GM18873 (cell line): Measurements from ENCODE around the gene CORO2B.

ENCODE experiments used
- ATAC-seq: cut with Tn5 transposase; IDR thresholded peaks from one replicate; pipeline ENCODE4 v1.9.1; 2021; ENCODE audit warnings: mild to moderate bottlenecking, moderate library complexity, moderate number of reproducible peaks; ENCODE audit not compliant: unreplicated experiment, low FRiP score

The CORO2B gene

DNA sequence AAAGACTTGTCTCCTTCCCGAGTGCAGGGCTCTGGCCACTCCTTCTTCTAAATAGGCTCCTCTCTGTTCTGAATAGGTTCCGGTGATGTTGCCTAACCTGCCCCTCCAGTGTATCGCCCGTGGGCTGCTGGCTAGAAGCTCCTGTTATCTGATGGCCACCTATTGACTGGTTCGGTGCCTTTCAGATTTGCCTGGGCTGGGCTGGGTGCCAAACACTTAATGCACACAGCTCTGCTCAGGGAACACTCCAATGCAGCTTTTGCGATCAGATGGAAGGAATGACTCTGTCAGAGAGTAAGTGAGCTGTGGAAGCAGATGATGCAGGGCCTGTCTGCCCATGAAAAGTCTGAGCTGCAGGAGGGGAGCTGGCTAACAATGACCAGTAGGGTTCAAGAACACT, 112.9 kb downstream of the CORO2B start:
- no peak for ATAC-seq

DNA sequence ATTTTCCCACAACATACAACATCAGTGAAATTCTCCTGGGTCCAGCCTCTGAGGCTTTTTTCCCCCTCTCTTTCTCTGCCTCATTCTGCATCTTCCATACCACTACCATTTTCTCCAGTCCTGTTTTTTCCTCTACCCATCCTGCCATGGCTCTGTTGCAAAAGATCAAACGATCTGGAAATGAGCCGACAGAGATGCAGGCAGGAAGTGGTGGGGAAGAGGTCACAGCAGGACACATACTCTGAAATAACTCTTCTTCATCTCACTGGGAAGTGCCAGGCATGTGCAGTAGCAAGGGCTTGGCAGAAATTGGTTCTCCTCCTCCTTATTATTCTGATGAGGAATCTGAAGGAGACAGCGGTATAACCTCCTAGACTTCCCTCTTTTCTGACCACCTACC, 114.3 kb downstream of the CORO2B start:
- ATAC-seq = no peak

DNA sequence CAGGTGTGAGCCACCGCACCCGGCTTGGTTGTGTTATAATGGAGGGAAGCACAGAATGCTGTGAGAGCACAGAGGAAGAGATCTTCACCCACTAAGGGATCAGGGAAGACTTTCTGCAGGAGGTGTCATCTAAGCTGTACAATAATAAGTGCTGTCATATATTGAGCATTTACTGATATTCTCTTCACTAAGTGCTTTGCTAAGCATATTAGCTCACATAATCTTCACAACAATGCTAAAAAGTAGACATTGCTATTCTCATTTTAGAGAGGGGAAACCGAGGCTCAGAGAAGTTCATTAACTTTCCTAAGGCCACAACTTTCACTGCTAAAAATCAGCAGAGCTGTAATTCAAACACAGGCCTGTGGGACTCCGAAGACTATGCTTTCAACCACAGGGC, 115.3 kb downstream of the CORO2B start:
- no peak for ATAC-seq

- ATAC-seq = no peak
Measured at GRCh38 chr15:68695061-68695595, 116.3 kb downstream of the CORO2B start.

DNA sequence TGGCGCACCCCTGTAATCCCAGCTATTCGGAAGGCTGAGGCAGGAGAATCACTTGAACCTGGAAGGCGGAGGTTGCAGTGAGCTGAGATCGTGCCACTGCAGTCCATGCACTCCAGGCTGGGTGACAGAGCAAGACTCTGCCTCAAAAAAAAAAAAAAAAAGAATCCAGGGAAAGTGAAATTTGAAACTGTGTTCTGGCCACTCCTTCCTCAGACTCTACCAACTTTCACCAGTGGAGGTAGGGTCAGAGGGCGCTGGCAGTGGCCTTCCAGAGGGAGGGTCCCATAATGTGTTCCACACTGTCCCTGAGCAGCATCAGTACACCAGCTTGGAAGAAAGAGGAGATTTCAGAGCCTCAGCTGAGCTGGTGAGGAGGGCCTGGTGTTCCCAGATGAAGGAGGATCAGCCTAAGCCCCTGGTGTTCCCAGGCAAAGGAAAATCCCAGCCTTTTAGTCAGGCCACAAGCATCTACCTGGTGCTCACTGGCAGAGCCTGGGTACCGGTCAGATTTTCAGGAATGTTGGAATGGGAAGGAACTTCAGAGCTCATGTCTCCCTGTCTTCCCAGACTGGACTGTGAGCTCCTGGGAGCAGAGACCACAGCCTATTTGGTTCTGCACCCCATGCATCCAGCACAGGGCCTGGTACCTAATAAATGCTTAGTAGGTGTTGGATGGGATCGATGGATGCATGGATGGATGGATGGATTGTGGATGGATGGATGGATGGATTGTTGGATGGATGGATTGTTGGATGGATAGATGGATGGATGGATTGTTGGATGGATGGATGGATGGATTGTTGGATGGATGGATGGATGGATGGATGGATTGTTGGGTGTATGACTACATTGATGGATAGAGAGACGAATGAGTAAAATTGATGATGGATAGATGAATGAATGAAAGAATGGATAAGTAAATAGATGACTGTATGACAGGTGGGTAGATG, 117.9 kb downstream of the CORO2B start:
- ATAC-seq = no peak

DNA sequence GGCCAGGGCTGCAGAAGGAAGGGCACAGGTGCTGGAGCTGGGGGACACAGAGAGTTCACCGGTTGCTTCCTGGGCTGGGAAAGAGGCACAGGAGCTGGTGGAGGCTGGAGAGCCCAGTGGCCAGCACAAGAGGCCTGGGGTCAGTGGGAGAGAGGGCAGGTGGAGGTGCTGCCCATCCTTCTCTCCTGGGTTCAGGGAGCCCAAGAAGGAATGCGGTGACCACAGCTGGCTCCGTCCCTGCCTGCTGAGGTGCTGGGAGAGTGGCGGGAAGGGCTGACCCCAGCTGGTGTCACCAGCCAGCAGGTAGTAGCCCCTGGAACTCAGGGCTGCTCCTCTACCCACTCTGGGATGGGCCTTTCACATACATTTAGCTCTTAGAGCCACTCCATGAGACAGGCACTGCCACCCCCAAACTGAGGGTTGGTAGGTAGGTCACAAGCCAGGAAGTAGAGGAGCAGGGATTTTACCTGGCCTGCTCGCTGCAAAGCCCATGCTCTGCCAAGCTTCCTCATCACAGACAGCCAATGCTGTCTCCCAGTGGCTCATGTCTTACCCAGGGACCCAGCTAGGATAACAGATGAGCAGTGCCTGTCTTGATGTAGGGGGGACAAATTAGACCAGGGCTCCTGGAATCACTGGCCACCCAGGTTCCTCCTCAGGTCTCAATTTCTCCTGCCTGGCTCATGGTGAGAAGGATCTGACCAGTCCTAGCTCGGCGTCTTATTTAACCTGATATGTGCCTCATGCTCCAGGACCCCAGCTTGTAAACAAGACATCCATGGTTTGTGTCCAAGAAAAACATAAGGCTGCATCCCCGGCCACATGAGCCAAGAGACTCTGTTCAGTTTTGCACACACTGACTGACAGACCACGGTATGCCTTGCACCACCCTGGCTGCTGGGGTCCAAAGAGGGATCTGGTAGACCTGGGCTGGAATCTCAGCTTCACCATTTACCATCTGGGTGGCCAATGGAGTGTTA, 119.2 kb downstream of the CORO2B start:
- no peak for ATAC-seq

- no peak for ATAC-seq
Measured at GRCh38 chr15:68698708-68699107, 119.9 kb downstream of the CORO2B start.

DNA sequence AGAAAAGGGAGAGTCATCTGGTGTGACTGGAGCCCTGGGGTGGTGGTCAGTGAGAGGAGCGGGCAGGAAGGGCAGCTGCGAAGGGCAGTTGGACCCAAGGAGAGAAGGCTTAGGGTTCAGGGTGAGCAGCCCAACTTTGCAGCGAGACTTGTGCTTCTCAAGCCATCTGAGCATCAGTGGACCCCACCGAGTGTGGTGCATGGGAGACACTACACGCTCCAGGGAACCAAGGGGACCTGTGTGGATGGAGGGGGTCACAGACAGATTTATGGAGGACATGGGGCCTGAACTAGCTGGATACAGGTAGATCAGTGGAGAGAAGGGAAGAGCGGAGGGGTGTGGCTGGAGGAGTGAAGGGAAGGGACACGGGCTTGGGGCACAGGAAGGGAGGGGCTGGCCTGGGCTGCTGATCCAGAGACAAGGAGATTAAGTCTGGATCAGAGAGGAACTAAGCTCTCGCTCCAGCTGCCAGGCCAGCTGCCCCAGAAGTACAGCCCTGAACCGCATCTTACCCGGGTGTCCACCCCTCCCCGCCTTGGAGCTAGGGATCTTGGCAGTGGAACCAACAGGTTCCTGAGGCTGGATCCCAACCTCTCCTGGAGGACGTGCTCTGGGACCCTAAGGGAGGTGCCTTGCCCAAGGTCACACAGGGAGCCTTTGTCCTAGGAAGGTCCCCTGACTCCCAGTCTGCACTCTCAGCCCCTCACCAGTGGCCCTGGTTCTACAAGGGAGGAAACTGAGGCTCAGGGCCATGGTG, 120.5 kb downstream of the CORO2B start:
- no peak for ATAC-seq

- no peak for ATAC-seq
Measured at GRCh38 chr15:68699881-68700454, 121.2 kb downstream of the CORO2B start.

DNA sequence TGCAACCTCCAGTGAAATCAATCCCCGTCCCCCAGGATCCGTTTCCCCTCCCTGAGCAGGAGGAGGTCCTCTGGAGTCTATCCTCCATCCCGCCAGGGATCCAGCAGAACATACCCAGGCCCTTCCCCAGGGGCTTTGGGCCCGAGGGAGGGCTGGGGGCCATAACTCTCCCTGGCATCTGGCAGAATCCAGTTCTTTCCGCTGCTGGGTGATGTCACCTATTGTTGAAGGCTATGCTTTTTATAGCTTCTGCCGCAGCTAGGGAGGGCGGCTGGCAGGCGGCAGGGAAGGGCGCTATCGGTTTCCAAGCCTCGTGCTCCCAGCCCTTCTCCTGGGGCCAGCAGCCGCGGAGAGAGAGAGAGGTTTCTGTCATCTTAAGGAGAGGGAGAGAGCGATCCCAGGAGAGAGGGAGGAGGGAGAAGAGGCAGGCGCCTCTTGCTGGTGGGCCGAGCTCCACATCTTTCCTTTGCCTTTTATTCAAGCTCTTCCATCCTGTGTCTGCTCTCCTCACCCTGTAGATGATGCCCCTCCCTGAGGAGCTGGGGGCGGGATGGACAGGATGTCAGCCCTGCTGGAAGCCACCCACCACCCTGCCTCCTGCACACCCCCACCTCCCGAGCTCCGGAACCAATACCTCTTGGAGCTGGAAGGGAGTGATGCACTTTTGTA, 121.8 kb downstream of the CORO2B start:
- ATAC-seq = no peak

DNA sequence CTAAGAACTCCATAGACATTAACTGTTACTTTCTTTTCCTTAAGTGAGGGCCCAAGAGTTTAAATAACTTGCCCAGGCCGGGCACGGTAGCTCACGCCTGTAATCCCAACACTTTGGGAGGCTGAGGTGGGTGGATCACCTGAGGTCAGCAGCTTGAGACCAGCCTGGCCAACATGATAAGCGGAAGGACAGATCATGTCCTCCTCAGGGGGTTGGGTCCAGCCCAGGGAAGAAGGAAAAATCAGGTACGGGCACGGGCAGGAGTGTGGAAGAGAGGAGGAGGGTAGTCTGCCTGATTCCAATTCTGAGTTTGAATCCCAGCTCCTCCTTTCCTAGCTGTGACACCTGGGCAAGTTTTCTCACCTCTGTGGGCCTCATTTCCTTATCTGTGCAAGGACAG, 123.1 kb downstream of the CORO2B start:
- no peak for ATAC-seq

- ATAC-seq = no peak
Measured at GRCh38 chr15:68704496-68705021, 125.8 kb downstream of the CORO2B start.

GRCh38 chr15:68706256-68706655, 127.5 kb downstream of the CORO2B start:
- ATAC-seq = no peak

GRCh38 chr15:68706931-68707330, 128.1 kb downstream of the CORO2B start:
- ATAC-seq = no peak

- ATAC-seq = no peak
Measured at GRCh38 chr15:68707386-68707785, 128.6 kb downstream of the CORO2B start.

DNA sequence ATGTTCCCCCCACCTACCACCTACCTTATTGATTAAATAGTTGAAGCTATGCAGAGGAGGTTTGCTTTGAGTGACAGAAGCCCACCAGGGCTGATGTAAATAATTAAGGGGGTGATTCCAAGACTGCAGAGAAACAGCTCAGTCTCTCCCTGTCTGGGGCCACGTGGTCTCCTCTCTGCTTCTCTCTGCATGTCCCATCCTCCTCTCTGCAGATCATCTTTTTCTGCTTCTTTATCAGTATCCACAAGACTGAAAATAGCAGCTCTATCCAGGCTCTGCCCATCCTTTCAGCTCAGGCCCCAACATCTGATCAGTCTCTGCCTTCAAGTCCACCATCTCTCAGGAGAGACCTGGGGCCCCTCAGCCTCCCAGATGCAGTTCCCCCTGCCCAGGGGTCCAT, 131.1 kb downstream of the CORO2B start:
- ATAC-seq = no peak

GRCh38 chr15:68710536-68710935, 131.7 kb downstream of the CORO2B start:
- no peak for ATAC-seq

- ATAC-seq = no peak
Measured at GRCh38 chr15:68711406-68711805, 132.6 kb downstream of the CORO2B start.

GRCh38 chr15:68712886-68713285, 134.1 kb downstream of the CORO2B start:
- ATAC-seq = no peak
